ENCODE results near the gene PAPPA.

PAPPA gene

DNA sequence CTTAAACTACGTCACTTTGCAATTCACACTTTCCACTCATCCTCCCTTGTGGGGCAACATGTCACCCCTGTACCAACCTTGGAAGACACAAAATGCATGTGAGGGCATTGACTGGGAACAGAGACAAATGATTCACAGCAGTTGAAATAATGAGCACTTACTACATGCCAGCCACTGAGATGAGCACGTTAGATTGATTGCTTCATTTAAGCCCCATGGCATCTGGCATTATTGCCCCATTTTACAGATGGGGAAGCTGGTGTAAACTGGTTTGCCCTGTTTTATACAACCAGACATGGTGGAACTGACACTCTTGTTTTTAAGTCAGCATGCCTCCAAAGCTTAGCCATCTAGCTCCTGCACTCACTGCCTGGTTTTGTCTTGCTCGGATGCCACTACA, 204.7 kb downstream of the PAPPA start:
- no peak for DNase-seq

DNA sequence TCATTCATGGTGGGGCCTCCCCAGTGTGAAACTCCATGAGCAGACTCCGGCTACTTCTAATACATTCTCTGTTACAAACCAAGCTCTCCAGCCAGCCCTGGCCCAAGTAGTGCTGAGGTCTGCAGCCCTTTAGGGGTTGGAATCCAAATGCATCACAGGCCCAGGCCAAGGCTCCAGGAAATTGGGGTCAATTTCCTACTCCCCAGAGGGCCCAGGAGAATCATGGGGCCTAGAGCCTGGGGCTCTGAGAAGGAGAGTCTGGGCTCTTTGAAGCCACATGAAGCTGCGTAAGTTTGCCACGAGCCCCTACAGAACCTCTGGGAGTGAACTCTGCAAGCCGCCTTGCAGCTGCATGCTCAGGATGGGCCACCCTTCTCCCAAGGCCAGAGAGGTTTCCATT, 206.4 kb downstream of the PAPPA start:
- DNase-seq = no peak

DNA sequence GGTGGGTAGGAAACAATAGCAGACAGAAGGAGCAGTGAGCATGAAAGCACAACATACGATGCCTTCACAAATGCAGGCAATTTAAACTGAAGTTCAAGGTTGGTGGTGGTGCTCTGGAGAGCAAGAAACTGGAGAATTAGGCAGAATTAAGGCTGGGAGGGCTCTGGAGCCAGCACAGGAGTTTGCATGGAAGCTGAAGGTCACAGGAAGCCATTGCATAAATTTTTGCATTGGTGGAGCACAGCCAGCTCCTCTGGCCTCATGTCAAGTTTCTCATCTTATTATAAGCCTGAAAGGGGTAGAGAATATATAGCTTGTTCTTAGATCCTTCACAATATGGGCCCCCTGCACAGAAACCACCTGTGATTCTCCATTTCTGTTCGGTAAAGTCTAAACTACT, 207.4 kb downstream of the PAPPA start:
- no peak for DNase-seq

DNA sequence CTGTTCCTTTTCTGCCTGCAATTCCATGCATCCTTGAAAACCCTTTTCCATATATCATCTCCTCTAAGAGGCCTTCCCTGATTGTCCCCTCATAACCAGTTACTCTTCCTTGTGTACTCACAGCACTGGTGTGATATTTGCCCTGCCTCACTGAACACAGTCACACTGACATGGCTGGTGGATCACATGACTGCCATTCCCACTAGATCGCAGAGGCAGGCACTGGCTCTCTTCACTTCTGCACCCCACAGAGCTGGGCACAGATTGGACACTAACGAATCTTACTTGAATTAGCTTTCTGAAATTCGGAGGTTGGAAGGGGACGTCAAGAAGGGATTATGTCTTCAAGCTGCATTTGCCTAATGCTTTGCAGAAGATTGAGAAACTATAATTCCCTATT, 208.0 kb downstream of the PAPPA start:
- DNase-seq = no peak

DNA sequence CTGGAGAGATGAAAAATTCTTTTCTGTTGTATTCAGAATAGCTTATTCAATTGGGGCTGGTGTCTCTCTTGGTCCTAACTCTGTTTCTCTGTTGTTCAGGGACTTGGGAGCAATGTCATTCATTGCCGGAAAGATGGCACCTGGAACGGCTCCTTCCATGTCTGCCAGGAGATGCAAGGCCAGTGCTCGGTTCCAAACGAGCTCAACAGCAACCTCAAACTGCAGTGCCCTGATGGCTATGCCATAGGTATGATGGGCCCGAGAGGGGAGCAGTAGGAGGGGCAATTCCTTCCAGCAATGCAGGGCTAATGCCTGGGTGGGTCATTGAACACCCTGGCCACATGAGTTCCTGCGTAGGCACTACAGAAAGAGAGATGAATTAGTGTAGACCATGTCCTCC, 208.9 kb downstream of the PAPPA start:
- DNase-seq = no peak

DNA sequence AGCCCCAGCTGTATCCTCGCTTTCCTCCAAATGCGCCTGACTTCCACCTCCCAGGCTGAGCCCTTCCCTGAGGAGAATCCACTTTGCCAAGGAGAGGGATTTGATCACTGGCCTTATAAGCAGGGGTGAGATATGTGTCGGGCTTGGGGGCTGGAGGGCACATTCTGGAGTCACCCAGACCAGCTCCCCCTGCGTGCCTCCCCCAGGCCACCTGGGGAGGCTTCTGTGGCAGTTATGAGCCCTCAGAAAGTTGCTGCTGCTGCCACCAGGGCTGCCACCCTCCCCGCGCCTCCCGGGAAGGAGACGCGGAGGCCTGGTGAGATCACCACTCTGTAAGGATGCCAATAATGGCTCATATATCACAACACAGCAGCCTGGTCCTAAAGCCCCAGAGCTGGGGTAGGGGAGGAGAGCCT, 211.5 kb downstream of the PAPPA start:
- peak; percentile 41 for DNase-seq

DNA sequence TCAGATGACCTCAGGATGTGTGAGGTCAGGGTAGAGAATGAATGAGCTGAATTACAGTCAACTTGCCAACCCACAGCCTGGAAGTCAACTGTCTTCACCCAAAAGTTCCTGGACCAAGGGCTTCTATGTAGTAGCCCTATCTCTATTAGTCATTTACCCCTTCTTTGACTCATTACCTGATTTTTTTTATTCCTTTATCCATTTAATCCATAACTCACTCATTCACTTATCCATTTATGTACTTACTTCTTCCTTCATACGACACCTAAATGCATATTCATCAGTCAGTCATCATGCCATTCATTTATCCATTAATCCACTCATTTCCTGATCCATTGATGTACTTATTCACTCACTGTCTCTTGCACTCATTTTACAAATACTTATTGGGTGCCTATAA, 212.7 kb downstream of the PAPPA start:
- no peak for DNase-seq

DNA sequence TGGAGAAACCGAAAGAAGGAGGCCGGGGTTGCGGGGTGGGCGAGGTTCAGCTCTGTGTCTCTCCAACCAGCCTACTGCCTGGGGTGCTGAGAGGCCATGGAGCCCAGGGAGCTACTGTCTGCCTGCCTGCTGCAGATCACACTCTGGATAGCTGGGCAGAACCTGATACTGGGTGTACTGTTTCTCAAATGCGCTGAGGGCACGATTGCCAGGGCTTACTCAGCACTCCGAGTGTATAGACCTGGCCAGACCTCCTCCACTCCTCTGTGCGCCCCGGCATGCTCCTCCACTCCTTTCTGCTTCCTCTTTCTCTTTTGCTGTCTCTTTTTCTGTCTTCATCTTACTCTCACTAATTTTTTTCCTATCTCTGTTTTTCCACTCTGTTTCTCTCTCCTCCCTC, 215.1 kb downstream of the PAPPA start:
- no peak for DNase-seq

DNA sequence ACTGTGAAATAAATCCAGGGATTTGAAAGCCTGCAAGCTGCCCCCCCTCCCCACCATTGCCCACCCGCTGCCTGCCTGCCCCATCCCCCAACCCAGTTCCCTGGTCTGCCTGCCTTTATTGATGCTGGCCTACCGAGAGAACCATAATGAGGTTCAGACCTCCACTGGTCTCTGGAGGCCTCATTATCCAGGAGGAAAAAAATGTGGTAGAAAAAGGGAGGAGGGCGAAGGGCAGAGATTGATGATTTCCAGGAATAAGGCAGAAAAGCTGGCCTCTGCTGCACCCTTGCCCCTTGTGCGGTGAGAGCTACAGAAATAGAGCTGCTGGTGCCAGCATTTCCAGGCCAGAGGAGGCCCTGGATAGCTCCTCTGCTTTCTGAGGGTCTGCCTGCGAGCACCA, 216.1 kb downstream of the PAPPA start:
- no peak for DNase-seq

DNA sequence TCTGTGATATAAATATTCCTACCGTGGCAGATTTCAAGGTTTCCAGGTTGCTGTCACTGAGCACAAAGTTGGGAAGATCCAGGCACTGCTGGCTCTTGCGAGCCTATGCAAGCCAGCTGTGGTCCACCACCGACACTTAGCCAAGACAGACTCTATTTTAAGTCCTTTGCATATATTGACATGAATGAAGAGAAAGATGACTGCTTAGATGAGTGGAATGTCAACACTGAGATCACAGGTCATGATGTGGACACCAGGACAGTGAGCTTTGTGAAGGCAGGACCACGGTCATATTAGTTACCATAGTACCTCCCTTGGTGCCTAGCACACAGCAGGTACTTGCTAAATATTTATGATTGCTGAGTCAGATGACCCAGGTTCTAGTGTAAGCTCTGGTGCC, 217.0 kb downstream of the PAPPA start:
- no peak for DNase-seq

DNA sequence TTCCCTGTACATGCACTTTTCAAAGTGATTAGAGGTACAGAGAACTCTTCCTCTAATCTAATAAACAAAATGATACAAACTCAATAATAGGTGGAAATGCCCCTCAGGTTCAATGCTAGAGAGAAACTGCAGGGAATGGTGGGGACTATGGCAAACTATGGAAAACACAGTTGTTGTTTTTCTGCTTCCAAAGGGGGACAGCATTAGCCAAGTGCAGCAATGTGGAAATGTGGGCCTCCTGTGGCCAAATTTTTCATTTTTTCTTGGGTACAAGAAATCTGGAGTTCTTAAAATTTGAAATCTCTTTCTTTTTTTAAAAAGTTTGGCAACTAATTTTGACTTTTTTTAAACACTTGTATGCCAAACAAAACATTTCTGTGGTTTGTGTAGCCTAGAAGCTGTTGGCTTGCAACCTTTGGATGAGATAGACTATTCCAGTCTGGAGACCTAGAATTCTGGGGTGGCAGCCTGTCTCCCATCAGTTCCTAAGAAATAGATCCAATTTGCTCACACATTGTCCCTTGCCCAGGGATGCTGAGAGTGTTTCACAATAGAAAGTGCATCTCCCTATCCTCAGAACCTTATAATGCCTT, 218.6 kb downstream of the PAPPA start:
- DNase-seq = no peak

DNA sequence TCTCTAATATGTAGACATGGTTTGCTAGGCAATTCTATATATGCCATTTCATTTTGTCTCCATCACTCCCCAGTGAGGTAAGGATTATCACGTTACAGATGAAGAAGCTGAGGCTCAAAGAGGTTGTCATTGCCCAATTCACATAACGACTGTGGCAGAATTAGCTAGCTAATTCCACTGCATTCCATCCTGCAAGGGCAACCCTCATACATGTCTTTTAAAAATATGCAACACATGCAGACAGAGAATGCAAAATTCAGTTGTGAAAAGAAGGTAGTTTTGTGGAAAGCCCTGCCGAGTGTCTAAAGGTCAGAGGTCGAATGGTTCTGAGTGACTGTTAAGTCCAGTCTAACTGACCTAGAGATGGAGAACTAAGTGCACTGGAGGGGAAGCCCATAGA, 219.2 kb downstream of the PAPPA start:
- DNase-seq = no peak

DNA sequence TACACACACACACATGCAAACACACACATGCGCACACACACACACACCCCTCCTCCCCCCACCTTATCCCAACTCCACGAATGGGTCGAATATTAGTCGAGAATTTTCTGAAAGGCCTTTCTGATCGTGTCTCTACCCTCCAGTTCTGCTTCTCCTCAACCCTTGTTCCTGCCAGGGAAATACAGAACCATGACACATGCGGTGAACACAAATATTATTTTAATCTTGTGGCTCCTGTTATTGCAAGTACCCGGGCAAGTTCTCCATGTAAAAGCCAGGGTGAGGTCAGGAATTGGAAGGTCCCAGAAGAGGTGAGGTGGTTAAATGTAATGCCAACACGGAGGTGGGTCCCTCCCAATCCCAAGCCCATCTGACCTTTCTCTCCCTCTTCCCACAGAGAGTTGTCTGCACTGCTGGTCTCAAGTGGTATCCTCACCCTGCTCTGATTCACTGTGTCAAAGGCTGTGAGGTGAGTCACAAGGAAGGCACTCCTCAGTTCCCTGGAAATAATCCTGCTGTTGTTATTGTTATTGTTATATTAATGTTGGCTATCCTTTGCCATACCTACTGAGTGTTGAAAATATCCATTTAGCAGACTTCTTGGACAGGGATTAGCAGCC, 223.7 kb downstream of the PAPPA start:
- no peak for DNase-seq

DNA sequence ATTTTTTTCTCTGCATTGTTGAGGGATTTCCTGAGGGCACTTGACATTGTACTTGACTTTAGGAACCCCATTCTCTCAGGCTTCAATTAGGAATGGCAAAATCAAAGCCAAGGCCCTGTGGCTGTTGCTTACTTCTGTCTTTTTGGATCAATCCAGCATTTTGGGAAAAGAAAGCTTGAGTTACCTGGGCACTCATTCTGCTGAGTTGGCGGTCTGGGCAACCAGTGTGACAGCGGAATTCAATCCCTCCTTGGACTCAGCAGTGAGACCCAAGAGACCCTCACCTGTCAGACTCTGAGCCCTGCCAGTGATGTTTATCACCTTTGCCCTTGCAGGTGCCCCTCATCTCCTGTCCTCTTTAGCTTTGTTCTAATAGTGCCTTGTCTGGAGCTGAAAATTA, 225.3 kb downstream of the PAPPA start:
- DNase-seq = no peak

DNA sequence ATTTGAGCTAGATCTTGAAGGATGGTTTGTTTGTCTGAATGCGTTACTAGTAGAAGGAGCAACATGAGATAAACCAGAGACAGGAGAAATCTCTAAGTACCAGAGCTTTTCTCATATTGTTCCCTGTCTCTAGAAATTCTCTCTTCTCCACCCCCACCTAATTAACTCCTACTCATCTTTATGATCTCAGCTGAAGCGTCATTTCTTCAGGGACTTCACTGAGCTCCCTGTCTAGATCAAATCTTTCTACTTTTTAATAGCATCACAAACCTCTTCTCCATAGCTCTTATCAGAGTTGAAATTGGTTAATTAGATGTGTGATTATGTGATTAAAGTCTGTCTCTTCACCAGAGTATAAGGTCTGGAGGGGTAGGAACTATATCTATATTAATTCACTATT, 226.2 kb downstream of the PAPPA start:
- DNase-seq = no peak

DNA sequence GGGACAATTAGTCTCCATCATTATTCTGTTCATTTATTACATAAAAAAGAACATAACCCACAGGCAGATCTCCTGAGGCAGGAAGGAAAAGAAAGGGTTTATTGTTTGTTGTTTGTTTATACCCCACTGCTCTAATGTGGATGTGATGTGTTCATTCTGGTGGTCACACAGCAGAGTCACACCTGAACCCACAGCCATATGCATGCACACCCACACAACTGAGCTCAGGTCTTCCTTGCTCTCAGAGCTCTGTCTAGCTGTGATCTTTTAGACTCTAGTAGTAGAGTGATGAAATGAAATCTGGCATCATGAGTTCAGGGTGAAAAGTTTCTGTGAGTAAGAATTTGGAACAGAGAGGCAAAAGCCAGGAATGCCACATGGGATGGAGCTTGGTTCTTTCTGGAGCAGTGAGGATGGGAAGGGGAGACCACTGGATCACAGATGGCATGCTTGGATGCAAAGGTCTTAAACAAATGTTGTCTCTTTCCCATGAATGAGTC, 227.0 kb downstream of the PAPPA start:
- no peak for DNase-seq

DNA sequence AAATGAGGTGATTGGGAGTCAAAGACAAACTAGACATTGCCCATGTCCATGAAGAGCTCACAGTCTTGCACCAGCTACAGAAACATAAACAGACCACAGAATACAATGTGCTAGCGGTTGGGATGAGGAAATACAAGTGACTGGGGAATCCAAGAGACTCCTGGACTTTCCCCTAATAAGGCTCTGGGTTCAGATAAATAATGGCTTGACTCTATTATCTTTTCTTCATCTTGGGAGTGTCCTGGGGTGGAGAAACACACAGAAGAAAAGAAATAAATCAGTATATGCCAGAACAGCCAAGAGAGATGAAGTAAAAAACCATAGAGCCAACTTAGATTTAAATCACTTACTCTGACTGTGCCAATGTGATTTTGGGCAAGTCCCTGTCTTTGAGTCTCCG, 227.8 kb downstream of the PAPPA start:
- no peak for DNase-seq

DNA sequence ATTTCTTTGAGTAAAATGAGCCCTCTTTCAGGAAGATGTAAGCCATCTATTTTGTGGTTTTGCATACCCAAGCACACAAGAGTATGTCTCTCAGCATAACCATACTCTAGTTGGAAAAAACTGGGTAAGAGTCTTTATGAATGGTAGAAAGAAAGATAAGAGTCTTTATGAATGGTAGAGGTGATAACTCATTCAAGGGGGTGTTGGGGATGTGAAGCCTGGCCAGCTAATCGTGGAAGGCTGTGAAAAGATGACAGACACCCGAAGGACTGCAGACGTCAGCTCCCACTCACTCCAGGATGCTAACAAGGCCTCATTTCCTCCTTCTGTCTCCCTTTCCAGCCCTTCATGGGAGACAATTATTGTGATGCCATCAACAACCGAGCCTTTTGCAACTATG, 228.5 kb downstream of the PAPPA start:
- no peak for DNase-seq

DNA sequence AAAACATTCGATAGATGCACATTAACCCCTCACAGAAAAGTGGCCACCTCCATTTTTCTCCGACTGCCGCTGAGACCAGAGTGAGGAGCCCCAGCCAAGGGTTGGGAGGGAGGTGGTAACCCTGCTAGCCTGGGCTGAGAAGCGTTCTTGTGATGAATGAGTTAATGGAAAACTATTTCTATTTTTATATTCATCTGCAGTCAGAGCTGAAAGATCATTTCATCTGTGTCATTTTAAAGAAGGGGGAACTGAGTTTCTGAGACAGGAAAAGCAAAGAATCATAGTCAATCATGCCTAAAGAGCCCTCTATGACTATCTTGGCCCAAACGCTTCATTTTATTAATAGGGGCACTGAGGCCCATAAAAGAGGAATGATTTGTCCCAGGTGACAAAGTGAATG, 229.5 kb downstream of the PAPPA start:
- no peak for DNase-seq

DNA sequence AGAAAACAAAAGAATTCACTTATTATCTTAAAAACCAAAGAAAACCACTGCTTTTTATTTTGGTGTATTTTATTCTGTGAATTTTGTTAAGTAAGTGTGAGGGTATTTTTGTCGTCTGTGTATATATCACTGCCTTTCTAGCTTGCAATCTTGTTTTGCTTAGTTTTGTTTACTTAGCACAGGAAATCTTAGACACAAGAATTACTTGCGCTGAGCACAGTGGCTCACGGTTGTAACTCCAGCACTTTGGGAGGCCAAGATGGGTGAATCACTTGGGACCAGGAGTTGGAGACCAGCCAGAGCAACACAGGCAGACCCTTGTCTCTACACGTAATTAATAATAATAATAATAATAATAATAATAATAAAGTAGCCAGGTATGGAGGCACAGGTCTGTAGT, 230.3 kb downstream of the PAPPA start:
- no peak for DNase-seq

DNA sequence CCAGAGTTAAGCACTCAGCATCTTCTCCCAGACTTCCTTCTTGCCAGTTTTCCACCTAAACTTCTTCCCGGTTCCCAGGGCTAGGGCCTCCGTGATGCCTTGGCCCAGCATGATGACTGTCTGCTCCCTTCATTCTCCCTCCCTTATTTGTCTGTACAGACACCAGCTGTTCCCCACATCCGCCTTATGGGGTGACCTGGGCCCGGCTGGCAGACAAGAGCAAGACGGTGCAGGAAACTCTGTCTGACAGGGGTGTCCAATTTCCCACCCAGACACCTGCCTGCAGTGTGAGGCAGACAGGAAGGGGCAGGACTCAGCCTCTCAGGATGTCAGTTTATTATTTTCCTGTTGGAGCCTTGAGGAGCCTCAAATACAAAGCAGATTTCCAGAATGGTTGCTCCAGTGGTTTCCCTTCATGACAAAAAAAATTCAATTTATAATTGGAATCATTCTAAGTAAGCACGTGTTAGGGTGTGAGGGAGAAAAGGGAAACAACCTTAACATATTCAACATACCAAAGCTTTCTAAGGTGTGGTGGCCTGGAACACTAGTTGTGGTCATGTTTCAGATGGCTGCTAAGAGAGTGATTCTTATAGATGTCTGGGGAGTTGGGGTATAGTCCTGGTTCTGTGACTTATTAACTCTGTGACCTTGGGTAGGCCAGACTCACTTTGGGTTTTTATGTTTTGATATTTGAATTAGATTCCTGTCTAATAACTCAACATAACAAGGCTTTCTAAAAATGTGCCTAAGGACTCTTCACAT, 234.5 kb downstream of the PAPPA start:
- DNase-seq = no peak

DNA sequence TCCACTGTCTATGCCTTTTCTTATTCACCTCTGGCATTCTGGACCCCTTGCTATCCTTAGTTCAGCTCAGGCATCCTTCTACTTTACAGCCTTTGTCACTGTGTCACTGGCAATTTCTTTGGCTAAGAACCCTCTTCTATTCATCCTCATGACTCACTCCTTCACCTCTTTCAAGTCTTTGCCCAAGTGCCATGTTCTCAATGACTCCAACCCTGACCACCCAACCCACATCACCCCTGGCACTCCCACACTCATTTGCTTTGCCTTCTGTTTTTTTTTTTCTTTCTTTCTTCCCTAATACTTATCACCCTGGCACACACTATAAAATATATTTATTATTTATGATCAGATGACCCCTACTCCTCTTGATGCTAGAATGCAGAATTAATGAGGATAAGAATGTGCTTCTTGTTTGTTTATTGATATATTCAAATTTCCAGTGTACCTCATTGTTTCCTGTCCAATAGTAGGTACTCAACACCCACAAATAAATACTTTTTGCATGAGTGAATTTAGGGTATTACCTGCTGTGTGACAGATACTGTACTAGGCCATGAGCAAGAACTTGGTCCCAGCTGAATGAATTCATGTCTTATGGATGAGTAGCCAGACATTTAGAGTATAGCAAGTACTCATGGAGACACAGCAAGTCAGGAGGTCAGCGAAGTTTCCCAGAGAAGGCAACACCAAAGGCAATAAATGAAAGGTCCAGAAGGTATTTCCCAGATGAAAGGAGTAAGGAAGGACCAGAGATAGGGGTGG, 236.1 kb downstream of the PAPPA start:
- DNase-seq = no peak

Data from NCI-H1092 (cell line).